ENCODE results near the gene SH3BP5. TPM values are rescaled to one million over a fixed set of nuclear protein-coding genes. Genes with fewer than 3 reads are reported as not detected.

The SH3BP5 gene
- total RNA-seq, 5 donors from 2014 or later (not counting 1 experiment from before 2014, with no cell fraction given): 25.0 to 66.7 (median 41.7) TPM

GRCh38 chr3:15262021-15262420 lies 70.4 kb downstream of the SH3BP5 start:
- ATAC-seq (replicated peaks in 1 of 4) (no peak), DNase-seq (peak in 2 of 35 experiments; percentile 5 to 17)
- Mint-ChIP-seq H3K4me3 (no peak overlapping the region), H3K27ac (peak overlapping the region; percentile 65 to 69), H3K27me3 (no peaks in the 10 kb centered on the region), H3K36me3 (peaks cover 27% of the 10 kb centered on the region), H3K4me1 (peaks cover 31 to 50% (median 38%) of the 10 kb centered on the region in 3 donors), H3K9me3 (no peaks in the 10 kb centered on the region)
- 100% methylated on average over 8 of the region's 9 CpGs for WGBS (ENCODE audit: insufficient coverage)
- H3K4me3 ChIP-seq (ENCODE audit: control insufficient read depth in 1 of 2, extremely low read depth in 1 of 2, low read length in 1 of 2): no peak overlapping the region
- CTCF ChIA-PET: no interaction called here
- peaks cover 13 to 66% of the 10 kb centered on the region in 2 donors for H3K36me3 ChIP-seq (ENCODE audit: control insufficient read depth in 2 of 2, extremely low read depth in 1 of 2, insufficient read depth in 1 of 2, low read length in 1 of 2)
- peaks cover 0 to 26% of the 10 kb centered on the region in 2 experiments for H3K4me1 ChIP-seq (ENCODE audit: control insufficient read depth in 1 of 2, extremely low read depth in 1 of 2, insufficient read depth in 2 of 2, low read length in 2 of 2)
- POLR2A ChIA-PET: no interaction called here
- no peak overlapping the region for H3K27ac ChIP-seq (ENCODE audit: low read length)
- no peaks in the 10 kb centered on the region for H3K9me3 ChIP-seq
- H3K27me3 ChIP-seq (replicated peaks in 1 of 2; ENCODE audit: control insufficient read depth in 2 of 2, extremely low read depth in 1 of 2, insufficient read depth in 2 of 2, low read length in 1 of 2): no peaks in the 10 kb centered on the region

DNA sequence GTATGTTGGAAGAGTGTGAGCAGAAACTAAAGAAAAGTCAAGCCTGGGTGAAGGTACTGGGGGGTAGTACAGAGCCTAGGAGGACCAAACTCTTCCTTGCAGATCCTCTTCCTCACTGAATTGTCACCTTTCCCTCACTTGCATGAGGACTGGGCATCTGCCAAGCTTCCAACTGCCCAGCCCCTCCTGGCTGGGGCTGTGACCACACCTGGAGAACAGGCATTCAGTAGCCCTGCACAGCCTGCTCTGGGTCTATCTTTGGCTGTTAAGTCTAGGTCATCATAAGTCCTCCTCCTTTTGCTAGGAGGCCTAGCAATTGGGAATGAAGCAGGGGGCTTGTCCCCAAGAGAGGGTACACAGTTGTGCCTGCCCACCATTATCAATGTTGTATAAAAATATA lies 71.1 kb downstream of the SH3BP5 start:
- Mint-ChIP-seq H3K9me3 (no peaks in the 10 kb centered on the region), H3K4me3 (no peak overlapping the region), H3K36me3 (peaks cover 30% of the 10 kb centered on the region), H3K4me1 (peaks cover 28 to 42% (median 31%) of the 10 kb centered on the region in 3 donors), H3K27me3 (no peaks in the 10 kb centered on the region), H3K27ac (peak overlapping the region; percentile 65 to 69)
- DNase-seq (peak in 1 of 35 experiments; percentile 3), ATAC-seq (replicated peaks in 1 of 4) (no peak)
- peaks cover 16 to 66% of the 10 kb centered on the region in 2 donors for H3K36me3 ChIP-seq (ENCODE audit: control insufficient read depth in 2 of 2, extremely low read depth in 1 of 2, insufficient read depth in 1 of 2, low read length in 1 of 2)
- no peaks in the 10 kb centered on the region for H3K27me3 ChIP-seq (replicated peaks in 1 of 2; ENCODE audit: control insufficient read depth in 2 of 2, extremely low read depth in 1 of 2, insufficient read depth in 2 of 2, low read length in 1 of 2)
- no peak overlapping the region for H3K27ac ChIP-seq (ENCODE audit: low read length)
- no peak overlapping the region for H3K4me3 ChIP-seq (ENCODE audit: control insufficient read depth in 1 of 2, extremely low read depth in 1 of 2, low read length in 1 of 2)
- ChIA-PET CTCF (no interaction called here), POLR2A (no interaction called here)
- peaks cover 0 to 18% of the 10 kb centered on the region in 2 experiments for H3K4me1 ChIP-seq (ENCODE audit: control insufficient read depth in 1 of 2, extremely low read depth in 1 of 2, insufficient read depth in 2 of 2, low read length in 2 of 2)
- no peaks in the 10 kb centered on the region for H3K9me3 ChIP-seq

- H3K4me1 Mint-ChIP-seq: peaks cover 24 to 35% (median 24%) of the 10 kb centered on the region in 3 donors
- no peak for DNase-seq
- no peaks in the 10 kb centered on the region for H3K9me3 ChIP-seq
- no peak overlapping the region for H3K27ac ChIP-seq (ENCODE audit: low read length)
- H3K4me1 ChIP-seq (ENCODE audit: control insufficient read depth in 1 of 2, extremely low read depth in 1 of 2, insufficient read depth in 2 of 2, low read length in 2 of 2): peaks cover 0 to 11% of the 10 kb centered on the region in 2 experiments
- H3K27me3 ChIP-seq (replicated peaks in 1 of 2; ENCODE audit: control insufficient read depth in 2 of 2, extremely low read depth in 1 of 2, insufficient read depth in 2 of 2, low read length in 1 of 2): no peaks in the 10 kb centered on the region
- H3K27me3 Mint-ChIP-seq: no peaks in the 10 kb centered on the region
- 91% methylated on average over 2 of the region's 4 CpGs for WGBS (ENCODE audit: insufficient coverage)
- H3K4me3 ChIP-seq (ENCODE audit: control insufficient read depth in 1 of 2, extremely low read depth in 1 of 2, low read length in 1 of 2): no peak overlapping the region
- peak overlapping the region; percentile 65 to 69 for H3K27ac Mint-ChIP-seq
- no peak for ATAC-seq (replicated peaks in 1 of 4)
- H3K4me3 Mint-ChIP-seq: no peak overlapping the region
- H3K9me3 Mint-ChIP-seq: no peaks in the 10 kb centered on the region
- H3K36me3 Mint-ChIP-seq: peaks cover 36% of the 10 kb centered on the region
- ChIA-PET CTCF (interaction anchor here (0.6 to 1.3 kb wide), 3 partner anchors 8 to 145 kb away, joined by 3 to 5 read pairs (median 4); no protein-coding TSS in a partner anchor), POLR2A (no interaction called here)
- peaks cover 16 to 68% of the 10 kb centered on the region in 2 donors for H3K36me3 ChIP-seq (ENCODE audit: control insufficient read depth in 2 of 2, extremely low read depth in 1 of 2, insufficient read depth in 1 of 2, low read length in 1 of 2)
These were observed 71.9 kb downstream of the SH3BP5 start for GRCh38 chr3:15260531-15260930.

- H3K9me3 ChIP-seq: no peaks in the 10 kb centered on the region
- no peak overlapping the region for H3K4me3 ChIP-seq (ENCODE audit: control insufficient read depth in 1 of 2, extremely low read depth in 1 of 2, low read length in 1 of 2)
- 96% methylated on average over 7 of the region's 7 CpGs for WGBS (ENCODE audit: insufficient coverage)
- Mint-ChIP-seq H3K36me3 (peaks cover 39% of the 10 kb centered on the region), H3K4me3 (no peak overlapping the region), H3K27ac (peak overlapping the region; percentile 34 to 44), H3K4me1 (peaks cover 10 to 18% (median 11%) of the 10 kb centered on the region in 3 donors), H3K27me3 (no peaks in the 10 kb centered on the region), H3K9me3 (no peaks in the 10 kb centered on the region)
- no peak for DNase-seq
- H3K36me3 ChIP-seq (ENCODE audit: control insufficient read depth in 2 of 2, extremely low read depth in 1 of 2, insufficient read depth in 1 of 2, low read length in 1 of 2): peaks cover 20 to 81% of the 10 kb centered on the region in 2 donors
- no peaks in the 10 kb centered on the region for H3K27me3 ChIP-seq (replicated peaks in 1 of 2; ENCODE audit: control insufficient read depth in 2 of 2, extremely low read depth in 1 of 2, insufficient read depth in 2 of 2, low read length in 1 of 2)
- ChIA-PET POLR2A (no interaction called here), CTCF (no interaction called here)
- peaks cover 0 to 4% of the 10 kb centered on the region in 2 experiments for H3K4me1 ChIP-seq (ENCODE audit: control insufficient read depth in 1 of 2, extremely low read depth in 1 of 2, insufficient read depth in 2 of 2, low read length in 2 of 2)
- no peak overlapping the region for H3K27ac ChIP-seq (ENCODE audit: low read length)
- ATAC-seq (replicated peaks in 1 of 4): no peak
These were observed 73.7 kb downstream of the SH3BP5 start for GRCh38 chr3:15258720-15259119.

DNA sequence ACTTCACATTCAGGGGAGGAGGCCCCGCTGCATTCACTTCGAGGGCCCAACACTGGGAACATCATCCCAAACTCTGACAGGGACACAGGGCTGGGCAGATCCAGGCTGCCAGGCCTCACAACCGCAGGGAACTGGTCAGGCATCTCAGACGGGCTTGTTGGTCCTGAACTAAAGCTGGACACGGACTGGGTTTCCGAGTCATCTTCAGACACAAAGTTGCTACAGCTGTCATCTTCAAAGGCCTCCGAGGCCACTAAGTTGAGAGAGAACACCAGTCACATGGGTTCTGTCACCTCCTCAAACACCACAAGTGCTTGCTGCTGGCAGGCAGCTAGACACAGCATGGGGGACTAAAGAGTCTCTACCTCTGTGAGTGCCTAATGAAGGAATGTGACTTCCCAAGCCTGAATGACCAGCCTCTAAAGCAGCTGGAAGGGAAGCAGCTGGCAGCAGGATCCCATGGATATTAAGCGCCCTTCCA lies 75.5 kb downstream of the SH3BP5 start:
- peaks cover 4 to 19% (median 12%) of the 10 kb centered on the region in 3 donors for H3K4me1 Mint-ChIP-seq
- Histone ChIP-seq H3K4me3 (ENCODE audit: control insufficient read depth in 1 of 2, extremely low read depth in 1 of 2, low read length in 1 of 2) (no peak overlapping the region), H3K36me3 (ENCODE audit: control insufficient read depth in 2 of 2, extremely low read depth in 1 of 2, insufficient read depth in 1 of 2, low read length in 1 of 2) (peaks cover 20 to 91% of the 10 kb centered on the region in 2 donors), H3K27ac (ENCODE audit: low read length) (no peak overlapping the region), H3K9me3 (no peaks in the 10 kb centered on the region), H3K4me1 (ENCODE audit: control insufficient read depth in 1 of 2, extremely low read depth in 1 of 2, insufficient read depth in 2 of 2, low read length in 2 of 2) (peaks cover 0 to 2% of the 10 kb centered on the region in 2 experiments), H3K27me3 (replicated peaks in 1 of 2; ENCODE audit: control insufficient read depth in 2 of 2, extremely low read depth in 1 of 2, insufficient read depth in 2 of 2, low read length in 1 of 2) (no peaks in the 10 kb centered on the region)
- peak overlapping the region; percentile 34 to 44 for H3K27ac Mint-ChIP-seq
- WGBS (ENCODE audit: insufficient coverage): 97% methylated on average over 6 of the region's 8 CpGs
- H3K9me3 Mint-ChIP-seq: no peaks in the 10 kb centered on the region
- CTCF ChIA-PET: interaction anchor here in 1 of 2 donors (1.5 to 2.1 kb wide), 2 partner anchors 11 to 148 kb away, joined by 3 to 6 read pairs; no protein-coding TSS in a partner anchor
- POLR2A ChIA-PET: interaction anchor here in 1 of 2 donors (0.5 kb wide), 1 partner anchor 311 kb away, joined by 3 read pairs; no protein-coding TSS in a partner anchor
- DNase-seq (no peak), ATAC-seq (replicated peaks in 1 of 4) (peak in 2 of 4 experiments; percentile 23 to 27)
- H3K27me3 Mint-ChIP-seq: no peaks in the 10 kb centered on the region
- H3K36me3 Mint-ChIP-seq: peaks cover 45% of the 10 kb centered on the region
- no peak overlapping the region for H3K4me3 Mint-ChIP-seq

GRCh38 chr3:15255215-15255614 lies 77.2 kb downstream of the SH3BP5 start:
- H3K9me3 Mint-ChIP-seq: no peaks in the 10 kb centered on the region
- Histone ChIP-seq H3K36me3 (ENCODE audit: control insufficient read depth in 2 of 2, extremely low read depth in 1 of 2, insufficient read depth in 1 of 2, low read length in 1 of 2) (peaks cover 17 to 87% of the 10 kb centered on the region in 2 donors), H3K4me3 (ENCODE audit: control insufficient read depth in 1 of 2, extremely low read depth in 1 of 2, low read length in 1 of 2) (no peak overlapping the region), H3K27me3 (replicated peaks in 1 of 2; ENCODE audit: control insufficient read depth in 2 of 2, extremely low read depth in 1 of 2, insufficient read depth in 2 of 2, low read length in 1 of 2) (no peaks in the 10 kb centered on the region), H3K27ac (ENCODE audit: low read length) (no peak overlapping the region), H3K9me3 (no peaks in the 10 kb centered on the region), H3K4me1 (ENCODE audit: control insufficient read depth in 1 of 2, extremely low read depth in 1 of 2, insufficient read depth in 2 of 2, low read length in 2 of 2) (no peaks in the 10 kb centered on the region)
- DNase-seq (no peak), ATAC-seq (replicated peaks in 1 of 4) (no peak)
- ChIA-PET POLR2A (interaction anchor here in 1 of 2 donors (0.7 to 0.9 kb wide), 2 partner anchors 37 to 74 kb away, joined by 3 to 4 read pairs; no protein-coding TSS in a partner anchor), CTCF (interaction anchor here in 1 of 2 donors (1.5 kb wide), 1 partner anchor 150 kb away, joined by 3 read pairs; no protein-coding TSS in a partner anchor)
- no peak overlapping the region for H3K4me3 Mint-ChIP-seq
- H3K4me1 Mint-ChIP-seq: peaks cover 0 to 12% (median 11%) of the 10 kb centered on the region in 3 donors
- peaks cover 43% of the 10 kb centered on the region for H3K36me3 Mint-ChIP-seq
- no CpG with 5 or more reads among the region's 2 CpGs for WGBS (ENCODE audit: insufficient coverage)
- peak overlapping the region; percentile 41 to 68 for H3K27ac Mint-ChIP-seq
- H3K27me3 Mint-ChIP-seq: no peaks in the 10 kb centered on the region

All from T-cell (primary cell).